ENCODE measurements around the gene MZB1. TPM values are rescaled to one million over a fixed set of nuclear protein-coding genes. Genes with fewer than 3 reads are reported as not detected.

The MZB1 gene
- total and polyA plus RNA-seq, 2 of the 8 experiments (the other 6 are each of a cell fraction or from before 2014, with no cell fraction given) = 0.39 to 0.47 TPM

DNA sequence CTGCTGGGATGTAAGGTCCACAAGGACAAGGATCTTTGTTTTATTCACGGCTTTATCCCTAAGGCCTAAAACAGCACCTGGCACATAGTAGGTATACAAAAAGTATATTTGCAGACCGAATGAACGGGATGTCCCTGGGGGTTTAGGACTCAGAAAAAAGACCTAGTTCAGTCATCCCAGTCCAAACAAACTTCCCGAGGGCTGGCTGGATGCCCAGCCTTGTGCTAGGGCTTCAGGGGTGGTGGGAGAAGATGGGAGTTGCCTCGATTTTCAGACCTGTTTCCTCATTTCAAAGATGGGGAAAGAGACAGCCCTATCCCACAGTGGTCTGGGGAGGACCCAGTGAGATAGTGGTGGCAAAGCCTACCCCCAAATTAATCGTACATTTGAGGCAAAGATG is 8.2 kb upstream of the MZB1 start:
- H3K14ac ChIP-seq (ENCODE audit: insufficient read length) = no peak overlapping the region
- peaks cover 0 to 6% (median 3%) of the 10 kb centered on the region in 4 experiments; a peak in 2 of 8 replicates for H3K36me3 ChIP-seq (ENCODE audit: control insufficient read depth in 2 of 4, insufficient read depth in 4 of 4, low read length in 3 of 4)
- H3K27ac ChIP-seq (ENCODE audit: low read depth, low read length) = no peak overlapping the region
- H2BK12ac ChIP-seq (ENCODE audit: low read depth, low read length) = no peak overlapping the region
- H3K79me2 ChIP-seq (ENCODE audit: control insufficient read depth in 1 of 2, insufficient read depth in 2 of 2, low read length in 2 of 2) = no peaks in the 10 kb centered on the region; a peak in 1 of 4 replicates
- H3K27me3 ChIP-seq (replicated peaks in 1 of 4; ENCODE audit: control insufficient read depth in 3 of 4, extremely low read depth in 1 of 4, insufficient read depth in 3 of 4, low read length in 3 of 4) = peaks cover 13 to 29% (median 25%) of the 10 kb centered on the region in 4 experiments; a peak in 6 of 7 replicates
- DNase-seq (ENCODE audit: low read depth in 1 of 2, low spot score in 2 of 2) = no peak
- H2BK5ac ChIP-seq (ENCODE audit: low read depth, low read length) = no peak overlapping the region
- H3K79me1 ChIP-seq (ENCODE audit: low read depth, low read length) = no peaks in the 10 kb centered on the region
- TF ChIP-seq TBP (IDR thresholded peaks at IDR 0.05; ENCODE audit: low read depth, low read length) (no peak), SAP30 (IDR thresholded peaks at IDR 0.05; ENCODE audit: insufficient read depth, insufficient replicate concordance, low read length) (no peak), POU5F1 (IDR thresholded peaks at IDR 0.05; ENCODE audit: low read depth, low read length) (no peak), ZNF274 (IDR thresholded peaks at IDR 0.05; ENCODE audit: borderline replicate concordance, extremely low read depth, low read length) (no peak), SRF (IDR thresholded peaks at IDR 0.05; ENCODE audit: low read depth, low read length) (no peak)
- ChIA-PET CTCF (ENCODE audit: partially characterized antibody) (interaction anchor here (1.7 kb wide), 1 partner anchor 10 kb away, joined by 4 read pairs; no protein-coding TSS in a partner anchor), POLR2A (ENCODE audit: partially characterized antibody) (interaction anchor here (0.7 kb wide), 1 partner anchor 185 kb away, joined by 3 read pairs; no protein-coding TSS in a partner anchor)
- H3K18ac ChIP-seq (ENCODE audit: extremely low read depth, low read length) = no peak overlapping the region
- H3K9ac ChIP-seq (replicated peaks in 1 of 4; ENCODE audit: extremely low read depth in 1 of 4, low read depth in 3 of 4, low read length in 3 of 4) = no peak overlapping the region
- H3K4me3 ChIP-seq (ENCODE audit: extremely low read depth in 1 of 4, insufficient read depth in 2 of 4, low read depth in 3 of 4, low read length in 4 of 4) = no peak overlapping the region
- no peaks in the 10 kb centered on the region for H3K9me3 ChIP-seq (ENCODE audit: insufficient read depth in 2 of 2, low read depth in 1 of 2, low read length in 1 of 2)
- H2BK20ac ChIP-seq (ENCODE audit: low read length) = no peak overlapping the region
- no peak overlapping the region for H3K4me2 ChIP-seq (ENCODE audit: insufficient read depth in 1 of 2, low read depth in 2 of 2, low read length in 2 of 2)
- H3K23ac ChIP-seq (ENCODE audit: insufficient read length) = no peak overlapping the region
- H4K91ac ChIP-seq (replicated peaks; ENCODE audit: insufficient read length, low read length) = no peak overlapping the region
- peaks cover 0 to 20% (median 11%) of the 10 kb centered on the region in 4 experiments; a peak in 6 of 7 replicates for H3K4me1 ChIP-seq (replicated peaks in 1 of 4; ENCODE audit: control insufficient read depth in 3 of 4, insufficient read depth in 4 of 4, low read length in 3 of 4)
- H2BK15ac ChIP-seq (ENCODE audit: low read length) = no peak overlapping the region
- WGBS, 2 experiments (ENCODE audit: extremely low coverage in 1 of 2, insufficient coverage in 1 of 2, insufficient read length in 1 of 2, insufficient replicate concordance in 2 of 2, low coverage in 1 of 2, low lambda C conversion rate in 2 of 2, missing lambda C conversion rate in 1 of 2) = 87% methylated on average over 6 of the region's 6 CpGs; no CpG with 5 or more reads in 1 of the 2 experiments
- H2BK120ac ChIP-seq (replicated peaks; ENCODE audit: low read depth, low read length) = no peak overlapping the region
- FAIRE-seq = no peak
- H3K4ac ChIP-seq (replicated peaks; ENCODE audit: insufficient read length, low read depth, low read length) = no peak overlapping the region
- no peak overlapping the region for H4K5ac ChIP-seq (ENCODE audit: insufficient read length, low read depth, low read length)
- no peak overlapping the region for H2AFZ ChIP-seq (ENCODE audit: low read length)
- H3K56ac ChIP-seq (replicated peaks; ENCODE audit: insufficient read length, low read depth, low read length) = no peak overlapping the region
- no peak overlapping the region for H4K8ac ChIP-seq (ENCODE audit: extremely low read depth, insufficient read depth, low read length)
- H4K20me1 ChIP-seq (replicated peaks in 1 of 2; ENCODE audit: control insufficient read depth in 1 of 2, insufficient read depth in 2 of 2, low read length in 2 of 2) = peaks cover 0 to 3% of the 10 kb centered on the region in 2 experiments
- no peak overlapping the region for H2AK5ac ChIP-seq (ENCODE audit: low read depth, low read length)
- peaks cover 20% of the 10 kb centered on the region; the same call in 1 of the 2 replicates for H3K23me2 ChIP-seq (ENCODE audit: low read depth, low read length)
